Testis (tissue), 2 donors: ENCODE measurements around the gene LHX8.

Source experiments
- POLR2A ChIP-seq: fragments of 450-650 bp; IDR thresholded peaks from one replicate; pipeline ENCODE4 v1.6.1; 2017; ENCODE audit warnings: antibody characterized with exemption, mild to moderate bottlenecking, moderate library complexity
- TF ChIP-seq, protein P1 (sequence below), 3 experiments: fragments of 450-650 bp in 2 of 3; fragments of 200-600 bp in 1 of 3; sonication (generic) in 1 of 3; IDR thresholded peaks; one replicate each; pipeline ENCODE4 v1.5.1; 2016 to 2019; ENCODE audit warnings: antibody characterized with exemption in 3 of 3, mild to moderate bottlenecking in 2 of 3, moderate library complexity in 1 of 3

DNA sequence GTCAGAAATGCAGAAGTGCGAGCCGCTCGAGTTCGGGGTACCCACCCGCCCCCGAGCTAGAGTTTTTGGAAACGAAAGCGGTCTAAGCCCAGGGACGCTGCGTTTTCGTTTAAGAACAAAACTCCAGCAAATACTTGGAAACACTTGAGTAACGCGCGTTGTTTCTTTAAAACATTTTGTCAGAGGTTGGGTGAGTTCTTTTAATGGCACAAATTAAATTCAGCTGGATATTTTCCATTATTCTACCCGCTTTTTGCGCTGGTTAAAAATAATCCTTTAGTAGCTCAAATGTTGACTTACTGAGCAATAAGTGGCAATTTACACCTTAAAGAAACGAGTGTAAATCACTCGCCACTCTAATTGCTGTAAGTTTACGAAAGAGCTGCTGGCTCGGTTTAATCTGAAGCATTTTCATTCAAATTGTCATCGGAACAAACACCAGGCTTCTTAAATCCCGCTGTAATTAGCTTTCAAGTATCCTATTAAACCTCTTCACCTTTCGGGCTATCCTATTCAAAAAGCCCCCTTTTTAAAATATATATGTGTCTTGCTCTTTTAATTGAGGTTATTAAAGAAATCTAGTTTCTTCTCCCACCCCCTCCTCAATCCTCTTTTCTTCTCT is 1.5 kb downstream of the LHX8 start:
- TF ChIP-seq, protein P1, sequence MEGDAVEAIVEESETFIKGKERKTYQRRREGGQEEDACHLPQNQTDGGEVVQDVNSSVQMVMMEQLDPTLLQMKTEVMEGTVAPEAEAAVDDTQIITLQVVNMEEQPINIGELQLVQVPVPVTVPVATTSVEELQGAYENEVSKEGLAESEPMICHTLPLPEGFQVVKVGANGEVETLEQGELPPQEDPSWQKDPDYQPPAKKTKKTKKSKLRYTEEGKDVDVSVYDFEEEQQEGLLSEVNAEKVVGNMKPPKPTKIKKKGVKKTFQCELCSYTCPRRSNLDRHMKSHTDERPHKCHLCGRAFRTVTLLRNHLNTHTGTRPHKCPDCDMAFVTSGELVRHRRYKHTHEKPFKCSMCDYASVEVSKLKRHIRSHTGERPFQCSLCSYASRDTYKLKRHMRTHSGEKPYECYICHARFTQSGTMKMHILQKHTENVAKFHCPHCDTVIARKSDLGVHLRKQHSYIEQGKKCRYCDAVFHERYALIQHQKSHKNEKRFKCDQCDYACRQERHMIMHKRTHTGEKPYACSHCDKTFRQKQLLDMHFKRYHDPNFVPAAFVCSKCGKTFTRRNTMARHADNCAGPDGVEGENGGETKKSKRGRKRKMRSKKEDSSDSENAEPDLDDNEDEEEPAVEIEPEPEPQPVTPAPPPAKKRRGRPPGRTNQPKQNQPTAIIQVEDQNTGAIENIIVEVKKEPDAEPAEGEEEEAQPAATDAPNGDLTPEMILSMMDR (IDR thresholded peaks at IDR 0.05), result no peak
- no peak for TF ChIP-seq POLR2A
